Activated CD8-positive, alpha-beta memory T cell treated with anti-CD3 and anti-CD28 coated beads for 48 hours (primary cell): ENCODE measurements around the gene NUDT14.

Experiments used
- DNase-seq, 3 experiments: peaks; one replicate each; pipeline ENCODE4 v3.0.0-alpha.2; 2020; ENCODE audit warnings: low read depth in 2 of 3, low spot score in 2 of 3

NUDT14 gene

GRCh38 chr14:105136401-105137322, 44.5 kb downstream of the NUDT14 start:
- no peak for DNase-seq

GRCh38 chr14:105135700-105136395, 45.3 kb downstream of the NUDT14 start:
- DNase-seq = no peak

GRCh38 chr14:105132921-105133654, 48.0 kb downstream of the NUDT14 start:
- DNase-seq = no peak

- DNase-seq = no peak
Observed at GRCh38 chr14:105131241-105131640, 49.9 kb downstream of the NUDT14 start.

- no peak for DNase-seq
Observed at GRCh38 chr14:105128059-105128458, 53.1 kb downstream of the NUDT14 start.

- DNase-seq = no peak
Observed at GRCh38 chr14:105126981-105127329, 54.2 kb downstream of the NUDT14 start.

DNA sequence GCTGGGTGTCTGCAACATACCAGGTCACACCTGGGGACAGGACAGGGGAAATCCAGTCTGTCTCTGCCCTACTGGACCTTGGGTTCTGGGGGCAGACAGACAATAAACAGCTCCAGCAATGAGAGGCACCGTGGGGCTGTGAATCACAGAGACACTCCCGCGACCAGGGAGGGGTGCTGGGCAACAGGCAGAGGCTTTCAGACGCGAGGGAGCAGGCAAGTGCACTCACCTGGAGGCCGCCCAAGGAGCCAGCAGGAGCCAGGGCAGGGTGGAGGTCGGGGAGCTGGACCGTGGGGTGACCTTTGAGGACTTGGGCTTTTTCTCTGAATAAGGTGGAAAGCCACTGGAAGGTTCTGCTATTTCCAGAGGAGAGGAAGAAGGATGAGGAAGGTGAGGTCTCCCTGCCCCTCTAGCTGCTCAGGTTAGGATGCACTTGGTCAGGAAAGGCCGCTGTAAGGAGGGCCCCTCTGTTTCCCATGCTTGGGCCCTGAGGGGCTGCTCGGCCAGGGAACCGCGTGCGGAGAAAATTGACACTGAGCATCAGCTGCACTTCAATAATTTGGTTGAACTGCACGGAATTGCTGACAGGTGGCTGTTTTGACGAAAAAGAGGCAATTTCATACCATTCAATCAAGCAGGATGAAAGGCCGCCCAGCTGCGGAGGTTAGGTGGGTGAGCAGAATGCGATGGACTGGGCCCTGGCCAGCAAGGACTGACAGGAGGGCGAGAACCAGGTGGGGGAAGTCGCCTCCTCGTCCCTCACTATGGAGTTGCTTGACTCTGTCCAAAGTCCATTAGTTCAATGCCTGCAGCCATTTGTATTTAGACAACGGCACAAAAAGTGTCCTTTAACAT, 54.8 kb downstream of the NUDT14 start:
- no peak for DNase-seq

DNA sequence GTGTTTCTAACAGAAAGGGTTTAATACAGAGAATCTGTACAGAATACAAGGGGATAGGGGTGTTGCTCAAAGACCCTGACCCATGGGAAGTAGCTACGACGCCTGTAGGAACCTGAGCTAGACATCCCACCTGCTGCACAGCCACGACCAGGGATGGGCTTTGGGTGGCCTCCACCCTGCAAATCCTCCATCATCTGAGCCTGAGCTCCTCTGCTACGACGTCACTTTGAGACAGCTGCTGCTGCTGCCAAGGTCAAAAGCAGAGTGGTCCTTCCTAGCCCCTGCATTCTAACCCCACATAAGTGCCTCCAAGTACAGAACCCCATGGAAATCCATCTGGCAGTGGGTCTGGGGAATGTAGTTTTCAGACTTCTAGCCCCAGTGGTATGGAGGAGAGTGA, 56.3 kb downstream of the NUDT14 start:
- DNase-seq = no peak

DNA sequence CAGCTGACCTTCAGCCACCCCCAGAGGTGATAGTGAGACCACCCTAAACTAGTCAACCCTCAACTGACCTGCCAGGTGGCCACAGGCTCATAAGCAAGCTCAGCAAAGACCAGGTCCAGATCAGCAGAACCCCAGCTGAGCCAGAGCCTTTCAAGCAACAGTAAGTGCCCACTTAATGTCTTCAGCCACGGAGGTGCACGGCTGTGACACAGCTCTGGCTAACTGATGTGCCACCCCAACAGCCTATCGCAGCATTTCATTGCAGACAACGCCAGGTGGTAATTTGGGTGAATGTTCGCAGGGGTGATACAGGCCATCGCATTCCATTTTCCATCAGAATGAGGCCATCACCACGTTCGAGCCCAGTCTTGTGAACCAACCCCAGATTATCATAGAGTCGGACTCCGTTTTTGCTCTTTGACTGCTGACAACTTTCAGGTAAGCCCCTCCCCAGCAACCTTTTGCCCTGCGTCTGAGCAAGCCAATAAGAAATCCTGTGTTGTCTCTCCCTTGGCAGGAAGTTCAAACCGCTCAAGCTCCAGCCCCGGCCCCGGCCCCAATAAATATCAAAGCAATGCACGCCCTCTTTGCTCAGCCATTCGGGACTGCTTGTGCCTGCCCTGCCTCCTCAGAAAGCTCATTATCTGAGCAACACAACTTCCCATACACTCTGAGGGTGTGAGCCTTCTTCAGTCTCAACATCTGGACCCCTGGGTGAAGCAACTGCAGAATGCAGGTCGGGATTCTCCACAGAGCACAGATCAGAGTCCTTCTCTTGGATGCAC, 56.9 kb downstream of the NUDT14 start:
- no peak for DNase-seq

- no peak for DNase-seq
Observed at GRCh38 chr14:105123064-105123665, 57.9 kb downstream of the NUDT14 start.
